ENCODE measurements around the gene GPRC5A. TPM values are rescaled to one million over a fixed set of nuclear protein-coding genes. Genes with fewer than 3 reads are reported as not detected.

GPRC5A gene
- total RNA-seq, 1 donor from 2014 or later: not detected

DNA sequence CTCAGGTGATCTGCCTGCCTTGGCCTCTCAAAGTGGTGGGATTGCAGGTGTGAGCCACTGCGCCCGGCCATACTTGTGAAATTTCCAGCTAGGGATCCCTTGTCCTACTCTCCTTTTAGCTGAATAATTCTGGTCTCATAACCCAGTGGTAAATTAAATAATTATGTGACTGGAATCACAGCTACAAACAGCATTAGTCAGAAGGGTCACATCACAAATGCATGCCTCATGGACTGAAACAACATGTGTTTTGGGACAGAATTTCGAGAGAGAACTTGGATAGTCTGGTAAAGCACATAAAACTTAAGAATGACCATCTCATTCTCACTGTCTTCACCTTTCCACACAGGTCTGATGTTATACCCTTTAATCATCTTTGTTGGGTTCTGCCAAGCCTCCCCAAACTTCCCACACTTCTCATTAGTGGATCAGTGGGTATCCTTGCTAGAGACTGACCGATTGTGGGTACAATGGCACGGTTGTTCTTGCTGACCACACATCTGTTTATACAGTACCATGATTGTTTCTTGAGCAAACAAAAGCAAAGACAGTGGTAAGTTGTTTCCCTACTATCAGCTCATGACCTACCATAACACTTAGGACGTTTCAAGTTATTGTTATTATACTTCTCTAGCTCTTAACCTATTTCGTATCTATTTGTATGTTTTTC is 55.5 kb downstream of the GPRC5A start:
- H3K9me3 Mint-ChIP-seq (ENCODE audit: unreplicated experiment): peaks cover 5% of the 10 kb centered on the region
- no peak for DNase-seq

DNA sequence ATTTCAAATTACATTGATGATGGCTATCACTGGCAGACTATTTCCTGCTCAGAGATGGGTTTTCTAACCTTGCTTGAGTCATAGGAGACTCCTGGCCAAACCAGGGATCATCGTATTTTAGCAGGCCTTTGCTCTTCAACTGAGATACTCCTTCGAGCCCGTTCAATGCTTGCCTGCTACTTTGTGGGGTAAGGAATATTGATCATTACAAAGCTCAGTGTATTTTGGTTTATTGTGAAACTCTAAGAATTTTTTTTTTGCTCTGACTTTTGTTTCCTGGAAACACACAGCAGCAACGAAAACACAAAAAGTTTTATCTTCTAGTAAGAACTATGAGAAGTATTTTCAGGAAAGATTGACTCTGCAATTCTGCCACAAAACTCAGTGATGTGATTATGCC is 56.5 kb downstream of the GPRC5A start:
- H3K27me3 Mint-ChIP-seq (ENCODE audit: unreplicated experiment): peaks cover 5% of the 10 kb centered on the region

More for the DNA sequence above, 55.5 kb downstream of the GPRC5A start:
- Mint-ChIP-seq H3K27me3 (ENCODE audit: unreplicated experiment) (peaks cover 5% of the 10 kb centered on the region), H3K27ac (ENCODE audit: unreplicated experiment) (no peak overlapping the region), H3K4me3 (ENCODE audit: unreplicated experiment) (no peak overlapping the region), H3K4me1 (ENCODE audit: low read depth, unreplicated experiment) (no peaks in the 10 kb centered on the region), H3K36me3 (ENCODE audit: unreplicated experiment) (peaks cover 5% of the 10 kb centered on the region)
- TF ChIP-seq CTCF (IDR thresholded peaks at IDR 0.05; ENCODE audit: partially characterized antibody, unreplicated experiment): no peak

DNA sequence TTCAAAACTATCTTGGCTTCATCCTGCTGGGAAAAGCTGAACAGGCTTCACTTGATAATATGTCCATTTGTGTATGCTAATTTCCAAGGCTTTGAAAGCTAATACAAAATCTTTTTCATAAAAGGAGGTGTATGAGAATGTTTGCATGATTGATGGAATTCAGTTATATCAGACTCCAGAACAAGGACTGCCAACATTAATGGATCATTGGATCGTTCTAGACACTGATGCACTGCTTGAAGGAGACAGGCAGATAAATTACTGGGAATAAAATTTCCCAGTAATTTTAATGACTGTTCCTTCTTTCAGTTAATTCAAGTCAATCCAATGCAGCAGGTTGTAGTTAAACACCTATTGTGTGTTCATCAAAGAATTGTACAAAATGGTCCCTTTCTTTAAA is 60.1 kb downstream of the GPRC5A start:
- H3K4me3 Mint-ChIP-seq (ENCODE audit: unreplicated experiment): no peak overlapping the region

More for the DNA sequence above, 56.5 kb downstream of the GPRC5A start:
- no peak for TF ChIP-seq CTCF (IDR thresholded peaks at IDR 0.05; ENCODE audit: partially characterized antibody, unreplicated experiment)
- Mint-ChIP-seq H3K36me3 (ENCODE audit: unreplicated experiment) (peaks cover 5% of the 10 kb centered on the region), H3K27ac (ENCODE audit: unreplicated experiment) (no peak overlapping the region), H3K4me1 (ENCODE audit: low read depth, unreplicated experiment) (no peaks in the 10 kb centered on the region), H3K9me3 (ENCODE audit: unreplicated experiment) (peaks cover 5% of the 10 kb centered on the region), H3K4me3 (ENCODE audit: unreplicated experiment) (no peak overlapping the region)
- no peak for DNase-seq

GRCh38 chr12:12952036-12952435 is 60.7 kb downstream of the GPRC5A start, which contains the start of gene GPRC5D:
Gene GPRC5D, minus strand, starts transcription at chr12:12952170. Its CDS starts 1,786 bp downstream, at chr12:12950384.
- Mint-ChIP-seq H3K27ac (ENCODE audit: unreplicated experiment) (no peak within 1 kb of the TSS), H3K36me3 (ENCODE audit: unreplicated experiment) (peaks cover 5% of the 10 kb centered on the region)
- no peak for TF ChIP-seq CTCF (IDR thresholded peaks at IDR 0.05; ENCODE audit: partially characterized antibody, unreplicated experiment)

More for the DNA sequence above, 60.1 kb downstream of the GPRC5A start:
- H3K27ac Mint-ChIP-seq (ENCODE audit: unreplicated experiment): no peak overlapping the region
- no peak for TF ChIP-seq CTCF (IDR thresholded peaks at IDR 0.05; ENCODE audit: partially characterized antibody, unreplicated experiment)
- H3K4me1 Mint-ChIP-seq (ENCODE audit: low read depth, unreplicated experiment): no peaks in the 10 kb centered on the region
- no peak for DNase-seq
- peaks cover 4% of the 10 kb centered on the region for H3K9me3 Mint-ChIP-seq (ENCODE audit: unreplicated experiment)
- peaks cover 1% of the 10 kb centered on the region for H3K27me3 Mint-ChIP-seq (ENCODE audit: unreplicated experiment)
- H3K36me3 Mint-ChIP-seq (ENCODE audit: unreplicated experiment): peaks cover 5% of the 10 kb centered on the region

GRCh38 chr12:12954356-12954755 is 63.0 kb downstream of the GPRC5A start:
- Mint-ChIP-seq H3K9me3 (ENCODE audit: unreplicated experiment) (peaks cover 4% of the 10 kb centered on the region), H3K27me3 (ENCODE audit: unreplicated experiment) (peaks cover 1% of the 10 kb centered on the region), H3K4me1 (ENCODE audit: low read depth, unreplicated experiment) (peaks cover 5% of the 10 kb centered on the region), H3K27ac (ENCODE audit: unreplicated experiment) (no peak overlapping the region), H3K4me3 (ENCODE audit: unreplicated experiment) (no peak overlapping the region), H3K36me3 (ENCODE audit: unreplicated experiment) (peaks cover 5% of the 10 kb centered on the region)
- no peak for DNase-seq
- no peak for TF ChIP-seq CTCF (IDR thresholded peaks at IDR 0.05; ENCODE audit: partially characterized antibody, unreplicated experiment)

More at GRCh38 chr12:12952036-12952435, 60.7 kb downstream of the GPRC5A start, which contains the start of gene GPRC5D:
- H3K9me3 Mint-ChIP-seq (ENCODE audit: unreplicated experiment): peaks cover 4% of the 10 kb centered on the region
- H3K27me3 Mint-ChIP-seq (ENCODE audit: unreplicated experiment): peaks cover 1% of the 10 kb centered on the region
- H3K4me3 Mint-ChIP-seq (ENCODE audit: unreplicated experiment): no peak within 1 kb of the TSS
- no peaks in the 10 kb centered on the region for H3K4me1 Mint-ChIP-seq (ENCODE audit: low read depth, unreplicated experiment)
- DNase-seq: no peak

Measured in glutamatergic neuron (in vitro differentiated cells).